ENCODE data around the gene VAT1.
"Not testable (repeated sequence)": the region's sequence is repeated elsewhere in the genome, so short reads cannot be mapped to it uniquely, and the experiment has no call there.

VAT1 gene

GRCh38 chr17:42973323-42973722 lies 48.9 kb downstream of the VAT1 start:
- not testable (repeated sequence) for DNase-seq (ENCODE audit: low read depth in 2 of 2)

GRCh38 chr17:42971589-42971988 lies 50.6 kb downstream of the VAT1 start:
- DNase-seq (ENCODE audit: low read depth in 2 of 2) = no peak

DNA sequence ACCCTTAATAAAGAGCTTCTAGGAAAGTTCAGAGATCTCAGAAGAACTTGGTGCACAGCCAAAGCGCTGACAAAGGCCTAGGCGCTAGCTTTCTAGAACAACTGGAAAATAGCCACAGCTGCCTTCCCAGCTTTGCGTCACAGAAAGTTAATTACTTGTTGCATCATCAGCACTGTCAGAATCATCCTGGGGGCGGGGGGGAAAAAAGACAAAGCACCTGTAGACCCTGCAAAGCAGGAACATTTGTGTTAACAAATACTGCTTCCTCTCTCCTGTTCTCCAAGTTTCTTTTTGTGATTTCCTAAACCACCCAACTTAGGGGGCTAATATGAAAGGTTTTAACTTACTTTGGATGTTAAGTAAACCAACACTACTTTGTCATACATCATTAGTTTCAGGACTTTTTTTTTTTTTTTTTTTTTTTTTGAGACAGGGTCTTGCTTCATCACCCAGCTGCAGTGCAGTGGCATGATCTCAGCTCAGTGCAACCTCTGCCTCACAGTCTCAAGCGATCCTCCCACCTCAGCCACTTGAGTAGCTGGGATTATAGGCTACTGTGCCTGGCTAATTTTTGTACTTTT lies 53.1 kb downstream of the VAT1 start:
- no peak for DNase-seq (ENCODE audit: low read depth in 2 of 2)

DNA sequence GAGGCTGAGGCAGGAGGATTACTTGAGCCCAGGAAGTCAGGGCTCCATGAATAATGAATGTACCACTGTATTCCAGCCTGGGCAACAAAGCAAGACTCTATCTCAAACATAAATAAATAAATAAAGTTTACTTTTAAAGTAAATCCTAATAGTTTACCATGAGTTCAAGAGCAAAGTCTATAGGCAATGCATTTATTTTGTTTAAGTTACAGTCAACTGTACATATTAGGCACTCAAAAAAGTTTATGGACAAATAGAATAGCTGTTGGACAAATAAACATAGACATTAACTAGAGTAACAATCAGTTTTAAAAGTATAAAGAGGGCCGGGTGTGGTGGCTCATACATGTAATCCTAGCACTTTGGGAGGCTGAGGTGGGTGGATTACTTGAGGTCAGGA lies 54.3 kb downstream of the VAT1 start:
- no peak for DNase-seq (ENCODE audit: low read depth in 2 of 2)
